Activated naive CD4-positive, alpha-beta T cell treated with anti-CD3 and anti-CD28 coated beads for 36 hours (primary cell): ENCODE measurements around the gene MROH2B. TPM values are rescaled to one million over a fixed set of nuclear protein-coding genes. Genes with fewer than 3 reads are reported as not detected.

Experiments
- total RNA-seq, 2 experiments: library from RNA; stranded (reverse); gene quantifications; one replicate each; pipeline ENCODE4 v1.2.3, GENCODE V29; 2021

The MROH2B gene
- total RNA-seq, 2 experiments from 2014 or later = not detected

Other genes starting within 250 kb of the MROH2B start
- gene RPL37, start 236.1 kb downstream of the MROH2B start, total RNA-seq = 1,000 to 10,000 TPM; 2,148 to 2,239 TPM
- 1 to 10 TPM; 1.3 to 1.4 TPM for gene CARD6, start 230.0 kb downstream of the MROH2B start, total RNA-seq
- not detected for gene C7, start 161.8 kb downstream of the MROH2B start, total RNA-seq
- not detected for gene C6, start 142.2 kb upstream of the MROH2B start, total RNA-seq